GM12891 (cell line): Measurements from ENCODE around the gene GOLM1. TPM values are rescaled to one million over a fixed set of nuclear protein-coding genes. Genes with fewer than 3 reads are reported as not detected.
"Not testable (repeated sequence)": the region's sequence is repeated elsewhere in the genome, so short reads cannot be mapped to it uniquely, and the experiment has no call there.

Experiments
- DNase-seq: peaks from one replicate; pipeline ENCODE4 v3.0.0; 2011; ENCODE audit warnings: low spot score; ENCODE audit not compliant: insufficient read length
- FAIRE-seq: peaks from 2 replicates; lab custom pipeline; 2011; peaks lifted over from hg19 to GRCh38; lab: Jason Lieb, UNC
- PAX5 ChIP-seq: IDR thresholded peaks from 2 replicates; pipeline ENCODE4 v1.6.1; 2011; ENCODE audit warnings: low read length, moderate library complexity, mild to moderate bottlenecking; ENCODE audit not compliant: insufficient read depth, severe bottlenecking
- POLR2A ChIP-seq: IDR thresholded peaks from 2 replicates; pipeline ENCODE4 v1.6.1; 2011; ENCODE audit warnings: low read depth, low read length, control low read depth
- POLR2AphosphoS5 ChIP-seq: IDR thresholded peaks from 2 replicates; pipeline ENCODE4 v1.6.1; 2011; ENCODE audit warnings: low read depth, low read length, control low read depth
- POU2F2 ChIP-seq: IDR thresholded peaks from 2 replicates; pipeline ENCODE4 v1.6.1; 2011; ENCODE audit warnings: low read depth, mild to moderate bottlenecking, control low read depth, low read length, moderate library complexity
- SPI1 ChIP-seq: IDR thresholded peaks from 2 replicates; pipeline ENCODE4 v1.6.1; 2011; ENCODE audit warnings: low read depth, low read length, control low read depth
- TAF1 ChIP-seq: IDR thresholded peaks from 2 replicates; pipeline ENCODE4 v1.6.1; 2011; ENCODE audit warnings: low read depth, low read length, control low read depth
- polyA plus RNA-seq: library from polyadenylated mRNA; unstranded; fragments of >200 nt; gene quantifications from one replicate; pipeline ENCODE4 v1.2.1, GENCODE V29; 2012; ENCODE audit warnings: low read depth, missing spikeins, inconsistent platforms; ENCODE audit not compliant: missing spikeins

GOLM1 gene, protein sequence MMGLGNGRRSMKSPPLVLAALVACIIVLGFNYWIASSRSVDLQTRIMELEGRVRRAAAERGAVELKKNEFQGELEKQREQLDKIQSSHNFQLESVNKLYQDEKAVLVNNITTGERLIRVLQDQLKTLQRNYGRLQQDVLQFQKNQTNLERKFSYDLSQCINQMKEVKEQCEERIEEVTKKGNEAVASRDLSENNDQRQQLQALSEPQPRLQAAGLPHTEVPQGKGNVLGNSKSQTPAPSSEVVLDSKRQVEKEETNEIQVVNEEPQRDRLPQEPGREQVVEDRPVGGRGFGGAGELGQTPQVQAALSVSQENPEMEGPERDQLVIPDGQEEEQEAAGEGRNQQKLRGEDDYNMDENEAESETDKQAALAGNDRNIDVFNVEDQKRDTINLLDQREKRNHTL
- 14.5 TPM for polyA plus RNA-seq

GRCh38 chr9:86098824-86099700, at the start of gene GOLM1:
TSS of gene GOLM1 (minus strand) at chr9:86099558. CDS start at chr9:86079320, 20,238 bp downstream.
- no peak for TF ChIP-seq PAX5
- no peak for TF ChIP-seq POU2F2
- TF ChIP-seq POLR2AphosphoS5 = no peak
- no peak for TF ChIP-seq TAF1
- no peak; the same call in 1 of the 2 replicates for TF ChIP-seq POLR2A
- TF ChIP-seq SPI1 = no peak
- DNase-seq = peak; percentile 61
- no peak for FAIRE-seq

DNA sequence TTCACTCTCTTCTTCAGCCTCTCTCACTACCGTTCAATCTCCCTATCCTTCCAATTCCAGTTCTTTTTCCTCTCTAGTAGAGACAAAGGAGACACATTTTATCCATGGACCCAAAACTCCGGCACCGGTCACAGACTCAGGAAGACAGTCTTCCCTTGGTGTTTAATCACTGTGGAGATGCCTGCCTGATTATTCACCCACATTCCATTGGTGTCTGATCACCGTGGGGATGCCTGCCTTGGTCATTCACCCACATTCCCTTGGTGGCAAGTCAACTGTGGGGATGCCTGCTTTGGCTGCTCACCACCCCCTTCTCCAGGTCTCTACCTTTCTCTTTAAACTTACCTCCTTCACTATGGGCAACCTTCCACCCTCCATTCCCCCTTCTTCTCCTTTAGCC, 47.3 kb upstream of the GOLM1 start:
- not testable (repeated sequence) for FAIRE-seq, DNase-seq

GRCh38 chr9:86145960-86146359, 46.6 kb upstream of the GOLM1 start:
- DNase-seq, FAIRE-seq: not testable (repeated sequence)

DNA sequence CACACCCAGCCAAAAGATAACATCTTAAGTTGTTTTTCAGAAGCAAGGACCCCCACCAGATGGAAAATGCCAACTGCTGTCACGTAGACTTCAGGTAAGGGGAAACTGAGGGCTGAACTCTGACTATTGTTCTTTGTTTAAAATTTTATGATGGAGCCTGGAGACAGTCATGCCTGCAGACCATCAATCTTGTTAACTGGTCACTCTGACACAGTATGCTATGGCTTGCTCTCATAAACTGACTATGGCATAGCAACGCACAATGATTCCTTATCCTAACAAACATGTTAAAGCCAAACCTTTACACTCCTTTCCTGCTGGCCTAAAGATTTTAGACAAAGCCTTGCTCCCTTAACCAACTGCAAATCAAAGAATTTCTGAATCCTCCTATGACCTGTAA, 43.6 kb upstream of the GOLM1 start:
- no peak for TF ChIP-seq PAX5
- TF ChIP-seq TAF1 = no peak
- no peak for TF ChIP-seq POU2F2
- TF ChIP-seq SPI1 = no peak
- no peak for TF ChIP-seq POLR2A
- TF ChIP-seq POLR2AphosphoS5 = no peak

DNA sequence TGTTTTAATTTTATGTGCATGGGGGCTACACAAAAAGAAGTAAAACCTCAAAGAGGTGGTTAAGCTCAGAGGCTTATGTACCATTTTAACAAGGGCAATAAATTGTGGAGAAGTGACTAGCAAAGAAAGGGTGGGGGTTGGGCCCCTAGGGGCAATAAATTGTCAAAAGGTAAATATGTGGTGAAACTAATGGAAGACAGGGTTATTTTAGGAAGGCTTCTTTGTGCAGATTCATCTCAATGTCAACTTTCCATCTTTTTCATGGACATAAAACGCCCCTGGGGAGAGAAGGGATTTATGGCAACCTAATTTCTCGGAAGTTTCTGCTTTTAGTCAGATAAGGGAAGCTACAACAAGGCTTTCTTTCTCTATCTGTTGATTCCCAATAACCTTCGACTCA, 42.5 kb upstream of the GOLM1 start:
- FAIRE-seq (no peak), DNase-seq (no peak)
- TF ChIP-seq TAF1 (no peak), SPI1 (no peak), PAX5 (no peak), POLR2A (no peak), POLR2AphosphoS5 (no peak), POU2F2 (no peak)

More for the DNA sequence above, 43.6 kb upstream of the GOLM1 start:
- FAIRE-seq = no peak
- DNase-seq = no peak

GRCh38 chr9:86135371-86135770, 36.0 kb upstream of the GOLM1 start:
- no peak for FAIRE-seq
- no peak for DNase-seq
- TF ChIP-seq TAF1 (no peak), PAX5 (no peak), POU2F2 (no peak), SPI1 (no peak), POLR2A (no peak), POLR2AphosphoS5 (no peak)

DNA sequence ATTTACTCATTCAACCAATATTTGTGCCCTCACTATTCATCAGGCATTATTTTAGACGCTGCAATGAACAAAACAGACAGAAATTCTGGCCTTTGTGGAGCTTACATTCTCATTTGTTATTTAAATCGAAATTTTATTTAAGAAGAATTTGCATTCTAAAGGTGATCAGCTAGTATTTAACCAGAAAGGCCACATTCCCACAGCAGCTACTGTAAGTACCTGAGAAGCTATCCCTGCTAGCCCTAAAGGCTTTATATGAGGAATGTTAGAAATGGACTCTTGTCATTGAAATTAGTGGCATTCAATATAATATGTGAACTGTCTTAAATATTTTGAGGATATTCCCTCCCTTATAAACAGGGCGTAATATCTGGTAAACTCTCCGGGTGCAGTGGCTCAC, 35.0 kb upstream of the GOLM1 start:
- DNase-seq (no peak), FAIRE-seq (no peak)
- no peak for TF ChIP-seq POU2F2
- no peak for TF ChIP-seq PAX5
- TF ChIP-seq POLR2A = no peak
- no peak for TF ChIP-seq TAF1
- no peak for TF ChIP-seq SPI1
- TF ChIP-seq POLR2AphosphoS5 = no peak

DNA sequence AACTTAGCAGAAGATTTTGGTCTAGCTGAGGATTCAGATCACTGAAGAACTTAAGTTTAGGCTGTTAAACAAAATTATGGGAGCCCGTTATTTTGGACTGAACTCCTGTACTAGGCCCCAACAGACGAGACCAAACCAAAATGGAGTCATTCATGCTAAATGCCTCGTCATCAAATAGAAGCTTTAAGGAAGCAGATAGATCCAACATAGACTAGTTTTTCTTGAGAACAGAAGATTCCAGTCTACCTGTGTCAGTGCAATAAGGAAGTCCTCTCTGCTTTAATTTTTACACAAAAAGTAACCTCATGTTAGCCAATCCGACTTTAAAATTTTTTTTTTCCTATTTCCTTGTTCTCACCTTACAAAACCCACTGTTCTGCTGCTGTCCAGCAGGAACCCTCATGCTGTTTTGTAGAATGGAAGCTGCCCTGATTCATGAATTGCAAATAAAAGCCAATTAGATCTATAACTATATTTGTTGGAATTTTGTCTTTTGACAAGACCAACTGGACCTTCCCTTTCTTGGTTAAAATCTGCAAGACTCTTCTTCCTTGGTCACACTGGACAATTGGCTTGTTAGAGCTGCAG, 29.0 kb upstream of the GOLM1 start:
- TF ChIP-seq SPI1 (no peak), POU2F2 (no peak), POLR2AphosphoS5 (no peak), TAF1 (no peak), PAX5 (no peak), POLR2A (no peak)
- FAIRE-seq (no peak), DNase-seq (no peak)

- TF ChIP-seq POU2F2 = no peak
- DNase-seq (no peak), FAIRE-seq (no peak)
Observed at GRCh38 chr9:86126998-86127972, 27.9 kb upstream of the GOLM1 start.
